ENCODE measurements around the gene RPS2.

The RPS2 gene

GRCh38 chr16:1917665-1918350 lies 46.8 kb downstream of the RPS2 start:
- no peak for DNase-seq (ENCODE audit: low read depth)
- H3K4me3 ChIP-seq (ENCODE audit: low read length), result no peak overlapping the region
- no peak for TF ChIP-seq CTCF (conservative IDR thresholded peaks at IDR 0.05; ENCODE audit: low read length)

GRCh38 chr16:1917056-1917664 lies 47.5 kb downstream of the RPS2 start:
- H3K4me3 ChIP-seq (ENCODE audit: low read length), result no peak overlapping the region
- no peak for TF ChIP-seq CTCF (conservative IDR thresholded peaks at IDR 0.05; ENCODE audit: low read length)

GRCh38 chr16:1916640-1916990 lies 48.0 kb downstream of the RPS2 start:
- no peak for DNase-seq (ENCODE audit: low read depth)
- TF ChIP-seq CTCF (conservative IDR thresholded peaks at IDR 0.05; ENCODE audit: low read length), result no peak
- H3K4me3 ChIP-seq (ENCODE audit: low read length), result no peak overlapping the region

More at GRCh38 chr16:1917056-1917664, 47.5 kb downstream of the RPS2 start:
- no peak for DNase-seq (ENCODE audit: low read depth)

- TF ChIP-seq CTCF (conservative IDR thresholded peaks at IDR 0.05; ENCODE audit: low read length), result no peak
- no peak overlapping the region for H3K4me3 ChIP-seq (ENCODE audit: low read length)
- DNase-seq (ENCODE audit: low read depth), result no peak
These were observed 48.6 kb downstream of the RPS2 start for GRCh38 chr16:1915732-1916639.

- no peak for DNase-seq (ENCODE audit: low read depth)
- no peak for TF ChIP-seq CTCF (conservative IDR thresholded peaks at IDR 0.05; ENCODE audit: low read length)
These were observed 49.6 kb downstream of the RPS2 start for GRCh38 chr16:1914988-1915387.

GRCh38 chr16:1914084-1914608 lies 50.5 kb downstream of the RPS2 start:
- DNase-seq (ENCODE audit: low read depth), result no peak
- H3K4me3 ChIP-seq (ENCODE audit: low read length), result no peak overlapping the region
- TF ChIP-seq CTCF (conservative IDR thresholded peaks at IDR 0.05; ENCODE audit: low read length), result no peak

More at GRCh38 chr16:1914988-1915387, 49.6 kb downstream of the RPS2 start:
- H3K4me3 ChIP-seq (ENCODE audit: low read length), result no peak overlapping the region
